Anterior cingulate cortex (tissue), 58 donors: ENCODE results near the gene DMGDH.
A peak's percentile ranks its signal among the peaks of the same experiment; 100 is the strongest.

ENCODE experiments used
- DNase-seq, 58 donors: peaks; one replicate each; lab custom pipeline; 2025; lab: John Stamatoyannopoulos, UW

DMGDH gene

GRCh38 chr5:79020861-79021561, 48.5 kb downstream of the DMGDH start:
- DNase-seq: peak in 48 of 58 donors; percentile 0 to 73 (median 20)

GRCh38 chr5:79014631-79015030, 54.8 kb downstream of the DMGDH start:
- no peak for DNase-seq

GRCh38 chr5:79011869-79012268, 57.6 kb downstream of the DMGDH start:
- DNase-seq: no peak

GRCh38 chr5:79011219-79011836, 58.1 kb downstream of the DMGDH start:
- no peak for DNase-seq

- no peak for DNase-seq
Observed at GRCh38 chr5:79008362-79008761, 61.1 kb downstream of the DMGDH start.

GRCh38 chr5:79007872-79008271, 61.6 kb downstream of the DMGDH start:
- no peak for DNase-seq

GRCh38 chr5:79005936-79006631, 63.4 kb downstream of the DMGDH start:
- no peak for DNase-seq

- no peak for DNase-seq
Observed at GRCh38 chr5:79005151-79005550, 64.3 kb downstream of the DMGDH start.

GRCh38 chr5:79002374-79002773, 67.1 kb downstream of the DMGDH start:
- no peak for DNase-seq

GRCh38 chr5:79001471-79001870, 68.0 kb downstream of the DMGDH start:
- DNase-seq: no peak

GRCh38 chr5:78997090-78997489, 72.4 kb downstream of the DMGDH start:
- no peak for DNase-seq

- no peak for DNase-seq
Observed at GRCh38 chr5:78995521-78996007, 73.9 kb downstream of the DMGDH start.

GRCh38 chr5:78993165-78993564, 76.3 kb downstream of the DMGDH start:
- no peak for DNase-seq

- DNase-seq: no peak
Observed at GRCh38 chr5:78992146-78992545, 77.3 kb downstream of the DMGDH start.

GRCh38 chr5:78989080-78989479, 80.4 kb downstream of the DMGDH start:
- no peak for DNase-seq

- peak in 16 of 58 donors; percentile 11 to 63 (median 29) for DNase-seq
Observed at GRCh38 chr5:78985725-78986223, 83.7 kb downstream of the DMGDH start.

- peak in 50 of 58 donors; percentile 9 to 82 (median 62) for DNase-seq
Observed at GRCh38 chr5:78985116-78985724, 84.3 kb downstream of the DMGDH start, which contains the start of gene ARSB. TSS of gene ARSB (minus strand) at chr5:78985310. CDS start at chr5:78985248, 62 bp downstream.

GRCh38 chr5:78984439-78985115, 84.9 kb downstream of the DMGDH start:
- peak; percentile 24 to 90 (median 80) for DNase-seq

- DNase-seq: peak in 2 of 58 donors; percentile 12 to 26
Observed at GRCh38 chr5:78983601-78984438, 85.7 kb downstream of the DMGDH start.
